ENCODE data around the gene MACC1. TPM values are rescaled to one million over a fixed set of nuclear protein-coding genes. Genes with fewer than 3 reads are reported as not detected.
A peak's percentile ranks its signal among the peaks of the same experiment; 100 is the strongest.

Gene MACC1
- total RNA-seq, 2 donors from 2014 or later: 0.26 TPM; not detected in 1

- Histone ChIP-seq H3K4me3 (no peak overlapping the region), H3K27ac (peak overlapping the region; percentile 53 to 74), H3K4me1 (no peaks in the 10 kb centered on the region), H3K9me3 (no peaks in the 10 kb centered on the region), H3K27me3 (no peaks in the 10 kb centered on the region), H3K36me3 (no peaks in the 10 kb centered on the region)
- no peak for DNase-seq (ENCODE audit: low spot score)
- TF ChIP-seq CTCF (IDR thresholded peaks at IDR 0.05): no peak
These were observed 1.9 kb upstream of the MACC1 start for GRCh38 chr7:20219062-20219445.

GRCh38 chr7:20218279-20218678 is 1.1 kb upstream of the MACC1 start:
- H3K36me3 ChIP-seq: no peaks in the 10 kb centered on the region
- H3K9me3 ChIP-seq: no peaks in the 10 kb centered on the region
- no peaks in the 10 kb centered on the region for H3K27me3 ChIP-seq
- no peak for DNase-seq (ENCODE audit: low spot score)
- H3K4me3 ChIP-seq: no peak overlapping the region
- TF ChIP-seq CTCF (IDR thresholded peaks at IDR 0.05): no peak
- no peaks in the 10 kb centered on the region for H3K4me1 ChIP-seq
- no peak overlapping the region for H3K27ac ChIP-seq

DNA sequence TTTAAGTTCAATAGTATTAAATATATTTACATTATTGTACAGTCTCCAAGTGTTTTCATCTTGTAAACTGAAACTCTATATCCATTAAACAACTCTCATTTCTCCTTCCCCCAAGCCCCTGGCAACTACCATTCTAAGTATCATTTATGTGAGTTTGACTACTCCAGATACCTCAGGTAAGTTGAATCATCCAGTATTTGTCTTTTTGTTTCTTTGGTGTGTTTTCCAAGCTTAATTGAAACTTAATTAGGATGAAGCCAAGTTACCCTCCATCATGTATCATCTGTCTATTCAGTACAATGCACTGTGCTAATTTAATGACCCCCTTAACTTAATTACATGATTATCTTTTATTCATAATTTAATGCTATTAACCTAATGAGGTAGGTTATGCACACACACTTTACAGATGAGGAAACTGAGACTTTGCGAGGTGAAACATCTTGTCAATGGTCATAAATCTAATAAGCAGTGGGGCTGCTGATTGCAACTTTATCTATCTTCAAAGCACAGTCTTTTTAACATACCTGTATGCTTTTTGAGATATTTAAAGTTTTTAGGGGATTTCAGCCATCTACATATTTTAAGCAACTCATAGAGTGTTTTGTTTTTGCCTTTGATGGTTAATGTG is 663 bp downstream of the MACC1 start:
- Histone ChIP-seq H3K4me1 (no peaks in the 10 kb centered on the region), H3K36me3 (no peaks in the 10 kb centered on the region), H3K9me3 (no peaks in the 10 kb centered on the region), H3K4me3 (no peak overlapping the region), H3K27ac (no peak overlapping the region), H3K27me3 (no peaks in the 10 kb centered on the region)
- no peak for TF ChIP-seq CTCF (IDR thresholded peaks at IDR 0.05)
- DNase-seq (ENCODE audit: low spot score): no peak

- Histone ChIP-seq H3K27me3 (no peaks in the 10 kb centered on the region), H3K27ac (no peak overlapping the region)
These were observed 2.1 kb downstream of the MACC1 start for GRCh38 chr7:20214921-20215669.

DNA sequence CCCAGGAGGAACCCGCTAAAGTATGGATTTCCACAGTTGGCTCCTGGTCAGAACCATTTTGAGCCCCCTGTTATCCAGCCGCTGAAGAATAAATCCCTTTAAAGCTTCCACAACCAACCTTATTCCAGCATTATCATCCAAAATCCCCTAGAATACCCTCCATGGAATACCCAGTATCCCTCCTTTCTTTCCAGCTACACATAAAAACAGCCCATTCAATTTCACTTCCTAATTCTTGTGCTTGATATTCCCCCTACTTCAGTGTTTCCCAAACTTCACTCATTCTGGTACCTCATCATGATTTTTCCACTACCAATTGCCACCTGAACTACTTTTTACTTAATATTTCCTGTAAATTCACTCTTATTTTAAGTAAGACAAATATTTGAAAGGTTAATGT is 3.1 kb downstream of the MACC1 start:
- TF ChIP-seq CTCF (IDR thresholded peaks at IDR 0.05): no peak
- Histone ChIP-seq H3K27ac (no peak overlapping the region), H3K36me3 (no peaks in the 10 kb centered on the region), H3K9me3 (no peaks in the 10 kb centered on the region), H3K27me3 (no peaks in the 10 kb centered on the region), H3K4me1 (no peaks in the 10 kb centered on the region), H3K4me3 (no peak overlapping the region)
- no peak for DNase-seq (ENCODE audit: low spot score)

More at GRCh38 chr7:20214921-20215669, 2.1 kb downstream of the MACC1 start:
- TF ChIP-seq CTCF (IDR thresholded peaks at IDR 0.05): no peak
- no peaks in the 10 kb centered on the region for H3K4me1 ChIP-seq
- H3K36me3 ChIP-seq: no peaks in the 10 kb centered on the region
- H3K4me3 ChIP-seq: no peak overlapping the region
- no peaks in the 10 kb centered on the region for H3K9me3 ChIP-seq
- no peak for DNase-seq (ENCODE audit: low spot score)
